PC-3 (cell line): ENCODE data around the gene MYO1H. TPM values are rescaled to one million over a fixed set of nuclear protein-coding genes. Genes with fewer than 3 reads are reported as not detected.

Source experiments
- ATAC-seq: fragments of 200-7000 bp; cut with Tn5 transposase; 2 replicates; pipeline ENCODE4 v1.9.1; 2020; ENCODE audit warnings: mild to moderate bottlenecking, moderate library complexity
- BruUV-seq: library from RNA; stranded (reverse); fragments of 400-500 nt; replicated peaks from 2 replicates; lab custom pipeline; 2021; lab: Mats Ljungman, UMichigan
- CTCF ChIA-PET: fragments of 300-600 bp; sonication (Branson Sonifier 250); formaldehyde crosslinking; loops from one replicate; lab custom pipeline; 2022; ENCODE audit warnings: antibody characterized with exemption; lab: Charles Lee
- POLR2A ChIA-PET: fragments of 300-600 bp; sonication (Branson Sonifier 250); formaldehyde crosslinking; loops from one replicate; lab custom pipeline; 2022; ENCODE audit warnings: antibody characterized with exemption; ENCODE audit not compliant: unreplicated experiment; lab: Charles Lee
- DNase-seq: peaks from one replicate; pipeline ENCODE4 v3.0.0-alpha.2; 2015
- H2AFZ ChIP-seq: fragments of 300-600 bp; sonication (generic); 2 replicates; pipeline ENCODE4 v1.6.0; 2016; ENCODE audit warnings: antibody characterized with exemption, low read length
- H3F3A ChIP-seq: fragments of 300-600 bp; sonication (generic); one replicate; pipeline ENCODE4 v1.6.0; 2017; ENCODE audit warnings: antibody characterized with exemption, low read length, control low read depth, mild to moderate bottlenecking; ENCODE audit not compliant: unreplicated experiment
- H3K27ac ChIP-seq: fragments of 300-600 bp; sonication (generic); 2 replicates; pipeline ENCODE4 v1.5.1; 2016; ENCODE audit warnings: mild to moderate bottlenecking, low read length
- H3K27me3 ChIP-seq: fragments of 300-600 bp; sonication (generic); 2 replicates; pipeline ENCODE4 v1.6.1; 2016; ENCODE audit warnings: low read length, mixed read lengths
- H3K36me3 ChIP-seq: fragments of 300-600 bp; sonication (generic); 2 replicates; pipeline ENCODE4 v1.6.1; 2016; ENCODE audit warnings: low read depth, mixed run types, low read length, mixed read lengths
- H3K4me1 ChIP-seq: fragments of 300-600 bp; sonication (generic); 2 replicates; pipeline ENCODE4 v1.5.1; 2016; ENCODE audit warnings: low read length; ENCODE audit not compliant: insufficient read depth
- H3K4me2 ChIP-seq: fragments of 300-600 bp; sonication (generic); 2 replicates; pipeline ENCODE4 v1.6.0; 2016; ENCODE audit warnings: low read length
- H3K4me3 ChIP-seq: fragments of 300-600 bp; sonication (generic); 2 replicates; pipeline ENCODE4 v1.5.1; 2016; ENCODE audit warnings: mild to moderate bottlenecking, low read length, mixed read lengths
- H3K79me2 ChIP-seq: fragments of 300-600 bp; sonication (generic); 2 replicates; pipeline ENCODE4 v1.6.1; 2017; ENCODE audit warnings: low read length, mixed read lengths
- H3K9ac ChIP-seq: fragments of 300-600 bp; sonication (generic); 2 replicates; pipeline ENCODE4 v1.6.0; 2016; ENCODE audit warnings: mild to moderate bottlenecking, low read length
- H3K9me2 ChIP-seq: fragments of 300-600 bp; sonication (generic); replicated peaks from 2 replicates; pipeline ENCODE4 v1.6.1; 2016; ENCODE audit warnings: mixed run types, low read length, mixed read lengths
- H3K9me3 ChIP-seq: fragments of 300-600 bp; sonication (generic); 2 replicates; pipeline ENCODE4 v1.6.1; 2016; ENCODE audit warnings: low read length, mixed read lengths
- H4K20me1 ChIP-seq: fragments of 300-600 bp; sonication (generic); 2 replicates; pipeline ENCODE4 v1.6.1; 2016; ENCODE audit warnings: low read length, mixed read lengths
- EZH2 ChIP-seq: fragments of 300-600 bp; sonication (generic); IDR thresholded peaks from one replicate; pipeline ENCODE4 v1.6.1; 2017; ENCODE audit warnings: antibody characterized with exemption, mild to moderate bottlenecking, low read length; ENCODE audit not compliant: unreplicated experiment
- EZH2phosphoT487 ChIP-seq: fragments of 300-600 bp; sonication (generic); IDR thresholded peaks from 2 replicates; pipeline ENCODE4 v1.6.1; 2018; ENCODE audit warnings: mild to moderate bottlenecking, antibody characterized with exemption, low read length, borderline replicate concordance
- intact Hi-C: fragments of 100-400 bp; cut with micrococcal nuclease; formaldehyde crosslinking; loops from 2 replicates; pipeline ENCODE4 v1.9.0; 2023
- total RNA-seq: library from RNA; depleted of rRNA; stranded (reverse); fragments of >200 nt; gene quantifications from 2 replicates; pipeline ENCODE4 v1.2.3, GENCODE V29; 2014
- TF ChIP-seq, protein P1 (sequence below): fragments of 300-600 bp; sonication (generic); conservative IDR thresholded peaks from 2 replicates; pipeline ENCODE4 v1.5.1; 2017; ENCODE audit warnings: antibody characterized with exemption, low read depth, mild to moderate bottlenecking, low read length

The MYO1H gene
- total RNA-seq, 1 experiment from 2014 or later: not detected

DNA sequence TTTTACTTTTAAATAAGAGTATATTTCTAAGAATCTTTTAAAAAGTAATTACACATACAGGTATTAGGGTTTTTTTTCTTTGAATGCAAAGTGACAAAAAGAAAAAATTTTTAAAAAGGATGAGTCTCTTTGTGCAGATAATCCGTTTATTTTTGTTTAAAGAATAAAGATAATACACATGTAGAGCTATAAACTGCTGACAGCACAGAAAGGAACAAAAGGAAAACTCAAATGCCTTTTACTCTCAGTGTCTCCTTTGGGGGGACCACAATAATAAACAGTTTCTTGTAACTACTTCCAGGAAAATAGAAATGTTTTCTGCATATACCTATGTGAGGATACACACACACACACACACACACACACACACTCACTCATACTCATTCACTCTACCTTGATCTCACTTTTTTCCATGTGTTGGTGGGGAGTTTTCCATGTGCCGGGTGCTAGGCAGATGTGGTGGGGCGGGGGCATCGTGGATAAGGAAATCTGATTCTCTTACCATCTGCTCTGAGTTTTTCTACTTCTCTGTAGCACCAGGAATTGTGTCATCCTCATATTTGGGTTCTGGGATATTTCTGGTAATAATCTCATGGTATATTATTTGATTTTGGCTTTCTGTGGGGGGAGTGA lies 71.3 kb downstream of the MYO1H start:
- no peak overlapping the region for H3K4me3 ChIP-seq
- POLR2A ChIA-PET: no interaction called here
- H3K9me2 ChIP-seq: no peaks in the 10 kb centered on the region
- BruUV-seq: no TSS peak
- DNase-seq: no peak
- H3K4me2 ChIP-seq: no peak overlapping the region
- intact Hi-C loops: no loop called here
- TF ChIP-seq, protein P1, sequence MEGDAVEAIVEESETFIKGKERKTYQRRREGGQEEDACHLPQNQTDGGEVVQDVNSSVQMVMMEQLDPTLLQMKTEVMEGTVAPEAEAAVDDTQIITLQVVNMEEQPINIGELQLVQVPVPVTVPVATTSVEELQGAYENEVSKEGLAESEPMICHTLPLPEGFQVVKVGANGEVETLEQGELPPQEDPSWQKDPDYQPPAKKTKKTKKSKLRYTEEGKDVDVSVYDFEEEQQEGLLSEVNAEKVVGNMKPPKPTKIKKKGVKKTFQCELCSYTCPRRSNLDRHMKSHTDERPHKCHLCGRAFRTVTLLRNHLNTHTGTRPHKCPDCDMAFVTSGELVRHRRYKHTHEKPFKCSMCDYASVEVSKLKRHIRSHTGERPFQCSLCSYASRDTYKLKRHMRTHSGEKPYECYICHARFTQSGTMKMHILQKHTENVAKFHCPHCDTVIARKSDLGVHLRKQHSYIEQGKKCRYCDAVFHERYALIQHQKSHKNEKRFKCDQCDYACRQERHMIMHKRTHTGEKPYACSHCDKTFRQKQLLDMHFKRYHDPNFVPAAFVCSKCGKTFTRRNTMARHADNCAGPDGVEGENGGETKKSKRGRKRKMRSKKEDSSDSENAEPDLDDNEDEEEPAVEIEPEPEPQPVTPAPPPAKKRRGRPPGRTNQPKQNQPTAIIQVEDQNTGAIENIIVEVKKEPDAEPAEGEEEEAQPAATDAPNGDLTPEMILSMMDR: no peak
- no peak for TF ChIP-seq EZH2phosphoT487
- no peak for TF ChIP-seq EZH2
- no peaks in the 10 kb centered on the region for H4K20me1 ChIP-seq
- H3K9ac ChIP-seq: no peak overlapping the region
- H3F3A ChIP-seq: no peaks in the 10 kb centered on the region
- 0 out of 2 replicates have a peak, but pooled peaks cover 7% of the 10 kb centered on the region for H3K27me3 ChIP-seq
- no peaks in the 10 kb centered on the region for H3K4me1 ChIP-seq
- H3K27ac ChIP-seq: no peak overlapping the region
- no peaks in the 10 kb centered on the region for H3K9me3 ChIP-seq
- H3K36me3 ChIP-seq: no peaks in the 10 kb centered on the region
- CTCF ChIA-PET: interaction anchor here (0.6 kb wide), 1 partner anchor 90 kb away, joined by 6 read pairs; no protein-coding TSS in a partner anchor
- ATAC-seq: no peak
- no peak overlapping the region for H2AFZ ChIP-seq
- H3K79me2 ChIP-seq: no peaks in the 10 kb centered on the region

DNA sequence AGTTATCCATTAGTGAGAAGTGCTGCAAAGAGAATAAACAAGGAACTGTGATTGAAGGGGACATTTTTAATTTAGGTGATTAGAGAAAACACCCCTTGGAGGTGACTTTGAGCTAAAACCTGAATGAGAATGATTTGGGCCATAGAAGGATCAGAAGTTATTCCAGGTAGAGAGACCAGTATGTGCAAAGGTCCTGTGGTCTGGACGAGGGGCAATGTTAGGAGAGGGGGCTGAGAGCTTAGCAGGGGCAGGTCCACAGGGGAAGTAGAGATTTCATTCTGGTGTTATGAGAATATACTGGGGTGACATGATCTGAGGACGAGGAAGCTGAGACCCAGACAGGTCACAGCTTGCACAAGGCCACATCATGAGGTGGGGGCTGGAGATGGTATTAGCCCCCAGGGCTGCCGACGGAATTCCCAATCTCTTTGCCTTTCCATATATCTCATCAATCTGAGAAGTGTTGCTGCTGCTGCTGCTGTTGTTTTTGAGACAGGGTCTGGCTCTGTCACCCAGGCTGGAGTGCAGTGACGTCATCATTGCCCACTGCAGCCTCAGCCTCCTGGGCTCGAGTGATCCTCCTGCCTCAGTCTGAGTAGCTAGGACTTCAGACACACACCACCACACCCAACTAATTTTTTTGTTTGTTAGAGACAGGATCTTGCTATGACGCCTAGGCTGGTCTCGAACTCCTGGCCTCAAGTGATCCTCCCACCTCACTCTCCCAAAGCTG lies 73.8 kb downstream of the MYO1H start:
- 0 out of 2 replicates have a peak, but pooled peaks cover 9% of the 10 kb centered on the region for H3K27me3 ChIP-seq
- no peaks in the 10 kb centered on the region for H3K4me1 ChIP-seq
- H3K27ac ChIP-seq: no peak overlapping the region
- ATAC-seq (no peak), DNase-seq (no peak)
- no peak overlapping the region for H3K4me2 ChIP-seq
- no peak overlapping the region for H3K9ac ChIP-seq
- H2AFZ ChIP-seq: no peak overlapping the region
- no peaks in the 10 kb centered on the region for H3F3A ChIP-seq
- H3K9me2 ChIP-seq: no peaks in the 10 kb centered on the region
- ChIA-PET CTCF (no interaction called here), POLR2A (no interaction called here)
- TF ChIP-seq EZH2phosphoT487: no peak
- intact Hi-C loops: no loop called here
- no peaks in the 10 kb centered on the region for H3K79me2 ChIP-seq
- no peaks in the 10 kb centered on the region for H3K9me3 ChIP-seq
- no TSS peak for BruUV-seq
- H3K4me3 ChIP-seq: no peak overlapping the region
- H3K36me3 ChIP-seq: no peaks in the 10 kb centered on the region
- H4K20me1 ChIP-seq: no peaks in the 10 kb centered on the region

DNA sequence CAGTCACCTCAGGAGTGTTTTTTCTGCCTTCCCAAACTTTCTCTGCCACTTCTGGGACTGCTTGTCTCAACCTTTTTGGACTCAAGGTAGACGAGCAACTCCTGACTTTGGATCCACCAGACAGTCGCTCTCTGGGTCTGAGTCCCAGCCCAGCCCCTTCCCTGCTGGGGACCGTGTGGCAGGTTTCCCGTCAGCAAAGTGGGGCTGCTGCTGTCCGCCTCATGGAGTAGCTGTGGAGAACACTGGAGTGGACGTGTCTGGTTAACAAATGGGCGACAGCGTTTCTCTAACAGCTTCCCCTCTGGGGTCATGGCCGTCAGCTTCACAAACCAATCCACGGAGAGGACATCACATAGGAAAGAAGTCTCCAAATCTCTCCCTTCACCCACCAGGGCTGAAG lies 74.6 kb downstream of the MYO1H start:
- Histone ChIP-seq H3F3A (no peaks in the 10 kb centered on the region), H3K4me2 (no peak overlapping the region), H3K4me1 (no peaks in the 10 kb centered on the region), H3K9me3 (no peaks in the 10 kb centered on the region), H4K20me1 (no peaks in the 10 kb centered on the region), H3K9me2 (no peaks in the 10 kb centered on the region), H3K36me3 (no peaks in the 10 kb centered on the region), H3K27me3 (0 out of 2 replicates have a peak, but pooled peaks cover 9% of the 10 kb centered on the region), H2AFZ (no peak overlapping the region), H3K9ac (no peak overlapping the region), H3K27ac (no peak overlapping the region), H3K4me3 (no peak overlapping the region), H3K79me2 (no peaks in the 10 kb centered on the region)
- ATAC-seq (no peak), DNase-seq (no peak)
- TF ChIP-seq EZH2phosphoT487: no peak
- TF ChIP-seq EZH2: no peak
- TF ChIP-seq, protein P1: no peak
- no TSS peak for BruUV-seq
- CTCF ChIA-PET: no interaction called here
- POLR2A ChIA-PET: no interaction called here
- intact Hi-C loops: no loop called here
